Measurements from ENCODE around the gene DLGAP1. TPM values are rescaled to one million over a fixed set of nuclear protein-coding genes. Genes with fewer than 3 reads are reported as not detected.

The DLGAP1 gene
- total and polyA plus RNA-seq, 4 donors, result 0.06 to 1.2 (median 0.17) TPM; not detected in 1

DNA sequence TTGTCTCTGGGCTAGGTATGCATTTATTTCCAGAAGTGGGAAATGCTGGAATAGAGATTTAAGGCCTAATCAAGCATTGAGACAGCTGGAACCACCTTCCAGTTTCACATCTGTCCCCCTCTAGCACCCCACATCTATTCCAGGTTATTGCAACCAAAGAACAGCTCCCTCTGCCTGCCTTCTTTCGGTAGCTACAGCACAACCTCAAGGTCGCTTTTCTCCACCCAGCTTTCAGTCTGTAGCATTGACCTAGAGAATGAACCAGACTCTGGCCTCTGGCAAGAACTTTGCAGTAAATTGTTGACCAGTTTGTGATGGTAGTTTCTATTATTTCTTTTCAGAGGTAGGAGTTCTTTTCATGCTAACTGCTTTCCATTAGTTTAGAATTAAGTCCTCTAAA is 484.2 kb downstream of the DLGAP1 start (continued):
- TF ChIP-seq, protein P1, sequence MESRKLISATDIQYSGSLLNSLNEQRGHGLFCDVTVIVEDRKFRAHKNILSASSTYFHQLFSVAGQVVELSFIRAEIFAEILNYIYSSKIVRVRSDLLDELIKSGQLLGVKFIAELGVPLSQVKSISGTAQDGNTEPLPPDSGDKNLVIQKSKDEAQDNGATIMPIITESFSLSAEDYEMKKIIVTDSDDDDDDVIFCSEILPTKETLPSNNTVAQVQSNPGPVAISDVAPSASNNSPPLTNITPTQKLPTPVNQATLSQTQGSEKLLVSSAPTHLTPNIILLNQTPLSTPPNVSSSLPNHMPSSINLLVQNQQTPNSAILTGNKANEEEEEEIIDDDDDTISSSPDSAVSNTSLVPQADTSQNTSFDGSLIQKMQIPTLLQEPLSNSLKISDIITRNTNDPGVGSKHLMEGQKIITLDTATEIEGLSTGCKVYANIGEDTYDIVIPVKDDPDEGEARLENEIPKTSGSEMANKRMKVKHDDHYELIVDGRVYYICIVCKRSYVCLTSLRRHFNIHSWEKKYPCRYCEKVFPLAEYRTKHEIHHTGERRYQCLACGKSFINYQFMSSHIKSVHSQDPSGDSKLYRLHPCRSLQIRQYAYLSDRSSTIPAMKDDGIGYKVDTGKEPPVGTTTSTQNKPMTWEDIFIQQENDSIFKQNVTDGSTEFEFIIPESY (IDR thresholded peaks at IDR 0.05), result no peak
- TF ChIP-seq JUND (IDR thresholded peaks at IDR 0.05), result no peak
- no peak for TF ChIP-seq GABPA (IDR thresholded peaks at IDR 0.05 in 1 of 2, conservative IDR thresholded peaks at IDR 0.05 in 1 of 2)
- TF ChIP-seq FOXA1 (IDR thresholded peaks at IDR 0.05), result no peak
- no peak for TF ChIP-seq TAF1 (conservative IDR thresholded peaks at IDR 0.05)
- TF ChIP-seq SP1 (IDR thresholded peaks at IDR 0.05), result no peak
- TF ChIP-seq RXRA (IDR thresholded peaks at IDR 0.05), result no peak
- no peak for TF ChIP-seq YY1 (IDR thresholded peaks at IDR 0.05)

DNA sequence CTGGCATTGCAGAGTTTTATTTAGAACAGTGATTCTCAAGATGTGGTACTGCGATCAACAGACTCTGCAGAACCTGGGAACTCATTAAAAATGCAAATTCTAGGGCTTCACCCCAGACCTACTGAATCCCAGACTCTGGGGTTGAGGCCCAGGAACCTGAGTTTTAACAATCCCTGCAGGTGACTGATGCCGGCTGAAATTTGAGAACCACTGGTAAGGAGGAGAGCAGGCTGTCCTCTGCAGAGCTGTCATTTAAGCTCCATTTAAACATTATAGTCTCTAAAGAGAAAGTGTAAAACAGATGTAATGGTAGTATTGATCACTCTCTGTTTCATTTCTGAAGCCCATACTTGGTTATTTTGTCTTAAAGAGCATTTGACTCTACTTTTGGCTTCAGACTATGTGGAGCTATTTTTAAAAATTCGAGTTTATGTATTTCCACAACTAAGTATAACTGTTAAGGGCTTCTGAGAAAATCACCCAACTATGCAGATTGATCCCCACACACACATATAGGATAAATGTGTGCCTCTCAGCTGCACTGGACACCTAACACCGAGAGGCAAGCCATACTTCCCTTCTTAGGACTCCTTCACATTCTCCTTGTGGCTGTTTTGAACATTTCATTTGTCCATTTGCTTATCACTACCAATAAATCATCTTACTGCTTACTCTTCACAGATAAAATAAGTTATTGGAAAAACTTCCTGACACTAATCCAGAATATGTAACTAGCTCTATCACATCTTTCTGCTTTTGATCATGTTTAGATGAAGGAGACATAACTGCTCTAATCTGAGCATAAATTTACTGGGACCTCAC is 487.5 kb downstream of the DLGAP1 start:
- Histone ChIP-seq H3K9ac (ENCODE audit: low read depth in 1 of 2, low read length in 2 of 2) (no peak overlapping the region), H3K27me3 (ENCODE audit: control insufficient read depth in 4 of 4, insufficient read depth in 4 of 4, low read length in 3 of 4) (no peaks in the 10 kb centered on the region), H3K4me3 (ENCODE audit: low read depth in 1 of 3, low read length in 3 of 3) (no peak overlapping the region), H3K36me3 (ENCODE audit: control insufficient read depth in 4 of 4, insufficient read depth in 3 of 4, low read depth in 1 of 4, low read length in 3 of 4) (no peaks in the 10 kb centered on the region), H3K4me1 (ENCODE audit: control insufficient read depth in 4 of 4, insufficient read depth in 4 of 4, low read length in 3 of 4) (no peaks in the 10 kb centered on the region), H3K9me3 (ENCODE audit: control insufficient read depth in 4 of 4, low read length in 3 of 4) (no peaks in the 10 kb centered on the region), H3K27ac (ENCODE audit: low read depth in 1 of 2, low read length in 2 of 2) (no peak overlapping the region)
- 68% methylated on average over 4 of the region's 4 CpGs for WGBS
- DNase-seq (ENCODE audit: low spot score), result no peak
- TF ChIP-seq FOXA1 (IDR thresholded peaks at IDR 0.05) (no peak), NR2F2 (IDR thresholded peaks at IDR 0.05) (no peak), HNF4A (conservative IDR thresholded peaks at IDR 0.05) (no peak), RAD21 (IDR thresholded peaks at IDR 0.05) (no peak), FOXA2 (IDR thresholded peaks at IDR 0.05) (no peak), GABPA (IDR thresholded peaks at IDR 0.05 in 1 of 2, conservative IDR thresholded peaks at IDR 0.05 in 1 of 2) (no peak), JUND (IDR thresholded peaks at IDR 0.05) (no peak), RXRA (IDR thresholded peaks at IDR 0.05) (no peak), TAF1 (conservative IDR thresholded peaks at IDR 0.05) (no peak), SP1 (IDR thresholded peaks at IDR 0.05) (no peak), HNF4G (IDR thresholded peaks at IDR 0.05) (no peak)
- TF ChIP-seq, protein P2, sequence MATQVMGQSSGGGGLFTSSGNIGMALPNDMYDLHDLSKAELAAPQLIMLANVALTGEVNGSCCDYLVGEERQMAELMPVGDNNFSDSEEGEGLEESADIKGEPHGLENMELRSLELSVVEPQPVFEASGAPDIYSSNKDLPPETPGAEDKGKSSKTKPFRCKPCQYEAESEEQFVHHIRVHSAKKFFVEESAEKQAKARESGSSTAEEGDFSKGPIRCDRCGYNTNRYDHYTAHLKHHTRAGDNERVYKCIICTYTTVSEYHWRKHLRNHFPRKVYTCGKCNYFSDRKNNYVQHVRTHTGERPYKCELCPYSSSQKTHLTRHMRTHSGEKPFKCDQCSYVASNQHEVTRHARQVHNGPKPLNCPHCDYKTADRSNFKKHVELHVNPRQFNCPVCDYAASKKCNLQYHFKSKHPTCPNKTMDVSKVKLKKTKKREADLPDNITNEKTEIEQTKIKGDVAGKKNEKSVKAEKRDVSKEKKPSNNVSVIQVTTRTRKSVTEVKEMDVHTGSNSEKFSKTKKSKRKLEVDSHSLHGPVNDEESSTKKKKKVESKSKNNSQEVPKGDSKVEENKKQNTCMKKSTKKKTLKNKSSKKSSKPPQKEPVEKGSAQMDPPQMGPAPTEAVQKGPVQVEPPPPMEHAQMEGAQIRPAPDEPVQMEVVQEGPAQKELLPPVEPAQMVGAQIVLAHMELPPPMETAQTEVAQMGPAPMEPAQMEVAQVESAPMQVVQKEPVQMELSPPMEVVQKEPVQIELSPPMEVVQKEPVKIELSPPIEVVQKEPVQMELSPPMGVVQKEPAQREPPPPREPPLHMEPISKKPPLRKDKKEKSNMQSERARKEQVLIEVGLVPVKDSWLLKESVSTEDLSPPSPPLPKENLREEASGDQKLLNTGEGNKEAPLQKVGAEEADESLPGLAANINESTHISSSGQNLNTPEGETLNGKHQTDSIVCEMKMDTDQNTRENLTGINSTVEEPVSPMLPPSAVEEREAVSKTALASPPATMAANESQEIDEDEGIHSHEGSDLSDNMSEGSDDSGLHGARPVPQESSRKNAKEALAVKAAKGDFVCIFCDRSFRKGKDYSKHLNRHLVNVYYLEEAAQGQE (IDR thresholded peaks at IDR 0.05), result no peak
- TF ChIP-seq, protein P3, sequence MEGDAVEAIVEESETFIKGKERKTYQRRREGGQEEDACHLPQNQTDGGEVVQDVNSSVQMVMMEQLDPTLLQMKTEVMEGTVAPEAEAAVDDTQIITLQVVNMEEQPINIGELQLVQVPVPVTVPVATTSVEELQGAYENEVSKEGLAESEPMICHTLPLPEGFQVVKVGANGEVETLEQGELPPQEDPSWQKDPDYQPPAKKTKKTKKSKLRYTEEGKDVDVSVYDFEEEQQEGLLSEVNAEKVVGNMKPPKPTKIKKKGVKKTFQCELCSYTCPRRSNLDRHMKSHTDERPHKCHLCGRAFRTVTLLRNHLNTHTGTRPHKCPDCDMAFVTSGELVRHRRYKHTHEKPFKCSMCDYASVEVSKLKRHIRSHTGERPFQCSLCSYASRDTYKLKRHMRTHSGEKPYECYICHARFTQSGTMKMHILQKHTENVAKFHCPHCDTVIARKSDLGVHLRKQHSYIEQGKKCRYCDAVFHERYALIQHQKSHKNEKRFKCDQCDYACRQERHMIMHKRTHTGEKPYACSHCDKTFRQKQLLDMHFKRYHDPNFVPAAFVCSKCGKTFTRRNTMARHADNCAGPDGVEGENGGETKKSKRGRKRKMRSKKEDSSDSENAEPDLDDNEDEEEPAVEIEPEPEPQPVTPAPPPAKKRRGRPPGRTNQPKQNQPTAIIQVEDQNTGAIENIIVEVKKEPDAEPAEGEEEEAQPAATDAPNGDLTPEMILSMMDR (IDR thresholded peaks at IDR 0.05; ENCODE audit: low read depth, low read length, missing input control), result no peak
- TF ChIP-seq, protein P4, sequence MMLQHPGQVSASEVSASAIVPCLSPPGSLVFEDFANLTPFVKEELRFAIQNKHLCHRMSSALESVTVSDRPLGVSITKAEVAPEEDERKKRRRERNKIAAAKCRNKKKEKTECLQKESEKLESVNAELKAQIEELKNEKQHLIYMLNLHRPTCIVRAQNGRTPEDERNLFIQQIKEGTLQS (IDR thresholded peaks at IDR 0.05), result no peak
- TF ChIP-seq, protein P1 (IDR thresholded peaks at IDR 0.05), result no peak

Measured in liver (tissue), 9 donors.